H1 (cell line): ENCODE data around the gene RAB3IL1. TPM values are rescaled to one million over a fixed set of nuclear protein-coding genes. Genes with fewer than 3 reads are reported as not detected.

Experiments used
- CTCF ChIA-PET: fragments of 300-600 bp; sonication (Branson Sonifier 250); formaldehyde crosslinking; loops from one replicate; lab custom pipeline; 2021; ENCODE audit not compliant: partially characterized antibody; lab: Charles Lee
- POLR2A ChIA-PET: fragments of 300-600 bp; sonication (Branson Sonifier 250); formaldehyde crosslinking; loops from one replicate; lab custom pipeline; 2021; ENCODE audit warnings: inconsistent platforms; ENCODE audit not compliant: partially characterized antibody; lab: Charles Lee
- DNase-seq, 2 experiments: peaks; one replicate each; pipeline versions ENCODE4 v3.0.0 to v3.0.0-alpha.2; 2010 to 2022; ENCODE audit warnings: low spot score in 2 of 2, low read depth in 1 of 2, mixed read lengths in 1 of 2
- FAIRE-seq: peaks from 2 replicates; lab custom pipeline; 2011; peaks lifted over from hg19 to GRCh38; lab: Jason Lieb, UNC
- H2AFZ ChIP-seq: 2 replicates; pipeline ENCODE4 v1.8.1; 2012; ENCODE audit warnings: low read length, inconsistent platforms
- H2AK5ac ChIP-seq: 2 replicates; pipeline ENCODE4 v1.6.1; 2013; ENCODE audit warnings: low read depth, low read length
- H2BK120ac ChIP-seq: replicated peaks from 2 replicates; pipeline ENCODE3; 2013; ENCODE audit warnings: low read depth, low read length, inconsistent platforms
- H2BK12ac ChIP-seq: 2 replicates; pipeline ENCODE4 v1.6.1; 2013; ENCODE audit warnings: low read depth, low read length
- H2BK15ac ChIP-seq: 2 replicates; pipeline ENCODE4 v1.6.1; 2013; ENCODE audit warnings: low read length
- H2BK20ac ChIP-seq: 2 replicates; pipeline ENCODE4 v1.6.1; 2013; ENCODE audit warnings: low read length
- H2BK5ac ChIP-seq: 2 replicates; pipeline ENCODE4 v1.6.1; 2013; ENCODE audit warnings: low read depth, low read length
- H3K14ac ChIP-seq: 2 replicates; pipeline ENCODE4 v1.6.1; 2013; ENCODE audit warnings: inconsistent platforms; ENCODE audit not compliant: insufficient read length
- H3K18ac ChIP-seq: 2 replicates; pipeline ENCODE4 v1.6.1; 2013; ENCODE audit warnings: low read length; ENCODE audit errors: extremely low read depth
- H3K23ac ChIP-seq: 2 replicates; pipeline ENCODE4 v1.6.1; 2013; ENCODE audit warnings: inconsistent platforms; ENCODE audit not compliant: insufficient read length
- H3K23me2 ChIP-seq: 2 replicates; pipeline ENCODE4 v1.6.1; 2013; ENCODE audit warnings: low read depth, low read length
- H3K27ac ChIP-seq: 2 replicates; pipeline ENCODE4 v1.6.1; 2011; ENCODE audit warnings: low read depth, low read length, inconsistent platforms
- H3K27me3 ChIP-seq, 4 experiments: replicated peaks in 1 of 4; 1 replicate in 1 of 4; 2 replicates in 3 of 4; pipeline versions ENCODE4 v1.6.1 to v1.8.1; 2011 to 2013; ENCODE audit warnings: low read length in 3 of 4, mild to moderate bottlenecking in 3 of 4, inconsistent platforms in 2 of 4, mixed read lengths in 2 of 4, moderate library complexity in 1 of 4; ENCODE audit not compliant: control insufficient read depth in 3 of 4, insufficient read depth in 3 of 4; ENCODE audit errors: extremely low read depth in 1 of 4
- H3K36me3 ChIP-seq, 4 experiments: 2 replicates each; pipeline versions ENCODE4 v1.6.1 to v1.8.1; 2011 to 2013; ENCODE audit warnings: mild to moderate bottlenecking in 4 of 4, low read length in 3 of 4, moderate library complexity in 2 of 4, control low read depth in 1 of 4, inconsistent platforms in 1 of 4; ENCODE audit not compliant: insufficient read depth in 4 of 4, control insufficient read depth in 2 of 4
- H3K4ac ChIP-seq: replicated peaks from 2 replicates; pipeline ENCODE3; 2013; ENCODE audit warnings: low read length, low read depth, mixed read lengths, inconsistent platforms; ENCODE audit not compliant: insufficient read length
- H3K4me1 ChIP-seq, 4 experiments: replicated peaks in 1 of 4; 1 replicate in 1 of 4; 2 replicates in 3 of 4; pipeline versions ENCODE4 v1.6.1 to v1.8.1; 2011 to 2013; ENCODE audit warnings: low read length in 3 of 4, inconsistent platforms in 2 of 4, mixed read lengths in 1 of 4; ENCODE audit not compliant: insufficient read depth in 4 of 4, control insufficient read depth in 3 of 4
- H3K4me2 ChIP-seq, 2 experiments: 2 replicates each; pipeline versions ENCODE4 v1.6.1 to v1.8.1; 2011 to 2013; ENCODE audit warnings: low read depth in 2 of 2, low read length in 2 of 2, control low read depth in 1 of 2, inconsistent platforms in 1 of 2, mild to moderate bottlenecking in 1 of 2; ENCODE audit not compliant: insufficient read depth in 1 of 2
- H3K4me3 ChIP-seq, 4 experiments: fragments of 200-600, 300-600 bp in 1 of 4; sonication (generic), shearing (Covaris generic), sonication (Bioruptor Twin) in 1 of 4; 2 replicates each; pipeline versions ENCODE4 v1.5.1 to v1.8.1; 2011 to 2016; ENCODE audit warnings: low read length in 4 of 4, low read depth in 3 of 4, control low read depth in 2 of 4, inconsistent platforms in 2 of 4, mild to moderate bottlenecking in 2 of 4, mixed read lengths in 1 of 4, moderate library complexity in 1 of 4; ENCODE audit not compliant: insufficient read depth in 2 of 4; ENCODE audit errors: extremely low read depth in 1 of 4
- H3K56ac ChIP-seq: replicated peaks from 2 replicates; pipeline ENCODE3; 2013; ENCODE audit warnings: low read depth, mild to moderate bottlenecking, mixed read lengths, low read length, inconsistent platforms; ENCODE audit not compliant: insufficient read length
- H3K79me1 ChIP-seq: 2 replicates; pipeline ENCODE4 v1.6.1; 2013; ENCODE audit warnings: low read depth, low read length, control low read depth
- H3K79me2 ChIP-seq, 2 experiments: 2 replicates each; pipeline versions ENCODE4 v1.6.1 to v1.8.1; 2012 to 2013; ENCODE audit warnings: low read length in 2 of 2, mild to moderate bottlenecking in 2 of 2, inconsistent platforms in 1 of 2; ENCODE audit not compliant: insufficient read depth in 2 of 2, control insufficient read depth in 1 of 2
- H3K9ac ChIP-seq, 4 experiments: replicated peaks in 1 of 4; 1 replicate in 1 of 4; 2 replicates in 3 of 4; pipeline versions ENCODE4 v1.6.1 to v1.8.1; 2011 to 2013; ENCODE audit warnings: low read depth in 3 of 4, low read length in 3 of 4, control low read depth in 2 of 4, mild to moderate bottlenecking in 2 of 4, moderate library complexity in 2 of 4, inconsistent platforms in 1 of 4; ENCODE audit errors: extremely low read depth in 1 of 4
- H3K9me3 ChIP-seq, 2 experiments: 2 replicates each; pipeline versions ENCODE4 v1.6.1 to v1.8.1; 2012 to 2013; ENCODE audit warnings: mild to moderate bottlenecking in 2 of 2, moderate library complexity in 2 of 2, control low read depth in 1 of 2, inconsistent platforms in 1 of 2, low read depth in 1 of 2, low read length in 1 of 2, mixed read lengths in 1 of 2; ENCODE audit not compliant: insufficient read depth in 2 of 2
- H4K20me1 ChIP-seq, 2 experiments: replicated peaks in 1 of 2; 2 replicates each; pipeline versions ENCODE3 to v1.8.1; 2011 to 2013; ENCODE audit warnings: inconsistent platforms in 2 of 2, low read length in 2 of 2, mild to moderate bottlenecking in 1 of 2; ENCODE audit not compliant: insufficient read depth in 2 of 2, control insufficient read depth in 1 of 2
- H4K5ac ChIP-seq: 2 replicates; pipeline ENCODE4 v1.6.1; 2013; ENCODE audit warnings: low read length, low read depth, mixed read lengths, inconsistent platforms; ENCODE audit not compliant: insufficient read length
- H4K8ac ChIP-seq: 2 replicates; pipeline ENCODE4 v1.8.0; 2013; ENCODE audit warnings: mild to moderate bottlenecking, moderate library complexity, low read length, inconsistent platforms; ENCODE audit not compliant: insufficient read depth; ENCODE audit errors: extremely low read depth
- H4K91ac ChIP-seq: replicated peaks from 2 replicates; pipeline ENCODE3; 2013; ENCODE audit warnings: low read length, mixed read lengths, inconsistent platforms; ENCODE audit not compliant: insufficient read length
- CHD1 ChIP-seq: IDR thresholded peaks from 2 replicates; pipeline ENCODE4 v1.6.1; 2012; ENCODE audit warnings: low read depth, low read length, improper control_type of control experiment
- CREB1 ChIP-seq: IDR thresholded peaks from 2 replicates; pipeline ENCODE4 v1.6.1; 2012; ENCODE audit warnings: inconsistent platforms
- KDM5A ChIP-seq: fragments of 200-600 bp; IDR thresholded peaks from 2 replicates; pipeline ENCODE4 v1.7.1; 2012; ENCODE audit warnings: mild to moderate bottlenecking, low read length, inconsistent platforms, mixed read lengths
- MAFK ChIP-seq: IDR thresholded peaks from 2 replicates; pipeline ENCODE4 v1.6.1; 2012; ENCODE audit warnings: low read depth, mild to moderate bottlenecking, improper control_type of control experiment, low read length
- POU5F1 ChIP-seq: IDR thresholded peaks from 2 replicates; pipeline ENCODE4 v1.6.1; 2011; ENCODE audit warnings: low read depth, mild to moderate bottlenecking, low read length, moderate library complexity
- RBBP5 ChIP-seq: IDR thresholded peaks from 2 replicates; pipeline ENCODE4 v1.7.1; 2012; ENCODE audit warnings: low read depth, mild to moderate bottlenecking, inconsistent platforms, low read length, moderate library complexity, borderline replicate concordance
- TAF1 ChIP-seq: IDR thresholded peaks from 2 replicates; pipeline ENCODE4 v1.6.1; 2011; ENCODE audit warnings: mild to moderate bottlenecking, low read depth, low read length
- WGBS, 2 experiments: shearing (Covaris generic) in 1 of 2; methylation state at CpG; one replicate each; pipeline versions ENCODE4 v1.1.6 to v1.1.7; 2013 to 2015; ENCODE audit warnings: low lambda C conversion rate in 2 of 2, mixed read lengths in 2 of 2, inconsistent platforms in 1 of 2, low coverage in 1 of 2, missing lambda C conversion rate in 1 of 2; ENCODE audit not compliant: insufficient replicate concordance in 2 of 2, insufficient coverage in 1 of 2, insufficient read length in 1 of 2; ENCODE audit errors: extremely low coverage in 1 of 2, missing lambda C conversion rate in 1 of 2; 5-methylcytosine and 5-hydroxymethylcytosine counted together
- polyA plus RNA-seq, 7 experiments: library from polyadenylated mRNA; depleted of rRNA in 3 of 7; stranded (reverse) in 5 of 7; unstranded in 2 of 7; fragments of >200 nt in 5 of 7; fragments of 200-250 nt in 2 of 7; gene quantifications; 1 replicate in 5 of 7; 2 replicates in 1 of 7; 4 replicates in 1 of 7; pipeline versions ENCODE4 v1.2.1 to v1.2.3, GENCODE V29; 2011 to 2013; ENCODE audit warnings: missing spikeins in 2 of 7, mixed read lengths in 2 of 7
- total RNA-seq: library from RNA; stranded (reverse); fragmentation: NEBNext Ultra II Directional; extraction: Animal tissue kit (Norgen Biotek cat#: 25700); gene quantifications from 2 replicates; pipeline ENCODE4 v1.2.1, GENCODE V29; 2021

Gene RAB3IL1
- total and polyA plus RNA-seq, 2 of the 8 experiments (the other 6 are each of a cell fraction or from before 2014, with no cell fraction given) = 6.8 to 7.9 TPM

GRCh38 chr11:61908730-61909316 is 8.5 kb downstream of the RAB3IL1 start:
- H3K79me2 ChIP-seq = no peaks in the 10 kb centered on the region
- H3K18ac ChIP-seq = peak overlapping the region; percentile 93
- peak overlapping the region; percentile 80; the same call in 1 of the 2 replicates for H2BK20ac ChIP-seq
- H4K20me1 ChIP-seq = no peaks in the 10 kb centered on the region
- H3K36me3 ChIP-seq = no peaks in the 10 kb centered on the region
- peak; percentile 28; the same call in 1 of the 2 replicates for TF ChIP-seq MAFK
- no peak for TF ChIP-seq CREB1
- TF ChIP-seq RBBP5 = 0 out of 2 replicates have a peak, but pooled peaks have one; percentile 32
- TF ChIP-seq CHD1 = no peak
- no peak for TF ChIP-seq POU5F1
- TF ChIP-seq TAF1 = no peak
- TF ChIP-seq KDM5A = no peak
- peak overlapping the region; percentile 43 to 45 for H3K4me2 ChIP-seq
- H3K9ac ChIP-seq = peak overlapping the region in 2 of 4 experiments; percentile 8 to 9; a peak in 1 of 7 replicates
- POLR2A ChIA-PET = interaction anchor here (1.1 to 15.5 kb wide), 6 partner anchors 11 to 59 kb away, joined by 3 to 137 read pairs (median 8); partner anchors contain the start of genes BEST1 and FTH1
- H3K14ac ChIP-seq = no peak overlapping the region
- no peak overlapping the region for H3K27ac ChIP-seq
- no peaks in the 10 kb centered on the region for H3K23me2 ChIP-seq
- 0 out of 2 replicates have a peak overlapping the region, but pooled peaks have one; percentile 37 for H2AFZ ChIP-seq
- no peak overlapping the region for H3K56ac ChIP-seq
- H3K23ac ChIP-seq = no peak overlapping the region
- FAIRE-seq (no peak), DNase-seq (no peak)
- H4K91ac ChIP-seq = peak overlapping the region; percentile 29
- peak overlapping the region; percentile 71; the same call in 1 of the 2 replicates for H2BK5ac ChIP-seq
- peak overlapping the region; percentile 53; the same call in 1 of the 2 replicates for H2BK15ac ChIP-seq
- WGBS, 2 experiments = 82% methylated on average over 2 of the region's 10 CpGs; no CpG with 5 or more reads in 1 of the 2 experiments
- no peak overlapping the region; the same call in 1 of the 2 replicates for H4K8ac ChIP-seq
- H2AK5ac ChIP-seq = no peak overlapping the region
- peak overlapping the region; percentile 81; the same call in 1 of the 2 replicates for H2BK12ac ChIP-seq
- H3K9me3 ChIP-seq = no peaks in the 10 kb centered on the region
- H3K79me1 ChIP-seq = no peaks in the 10 kb centered on the region
- peaks cover 0 to 27% (median 17%) of the 10 kb centered on the region in 4 experiments; a peak in 6 of 7 replicates for H3K4me1 ChIP-seq
- no peak overlapping the region for H3K4me3 ChIP-seq
- H4K5ac ChIP-seq = peak overlapping the region; percentile 4
- H2BK120ac ChIP-seq = no peak overlapping the region
- H3K27me3 ChIP-seq = 0 out of 7 replicates have a peak, but pooled peaks cover 0 to 1% (median 0%) of the 10 kb centered on the region in 4 experiments
- CTCF ChIA-PET = interaction anchor here (0.8 to 17.1 kb wide), 8 partner anchors 8 to 218 kb away, joined by 3 to 225 read pairs (median 8); partner anchors contain the start of gene BEST1
- H3K4ac ChIP-seq = no peak overlapping the region
